Eye (tissue), 1 donor: ENCODE results near the gene CELF1.
A peak's percentile ranks its signal among the peaks of the same experiment; 100 is the strongest.

ENCODE experiments used
- DNase-seq: peaks from one replicate; pipeline ENCODE4 v3.0.0-alpha.2; 2015

Gene CELF1

DNA sequence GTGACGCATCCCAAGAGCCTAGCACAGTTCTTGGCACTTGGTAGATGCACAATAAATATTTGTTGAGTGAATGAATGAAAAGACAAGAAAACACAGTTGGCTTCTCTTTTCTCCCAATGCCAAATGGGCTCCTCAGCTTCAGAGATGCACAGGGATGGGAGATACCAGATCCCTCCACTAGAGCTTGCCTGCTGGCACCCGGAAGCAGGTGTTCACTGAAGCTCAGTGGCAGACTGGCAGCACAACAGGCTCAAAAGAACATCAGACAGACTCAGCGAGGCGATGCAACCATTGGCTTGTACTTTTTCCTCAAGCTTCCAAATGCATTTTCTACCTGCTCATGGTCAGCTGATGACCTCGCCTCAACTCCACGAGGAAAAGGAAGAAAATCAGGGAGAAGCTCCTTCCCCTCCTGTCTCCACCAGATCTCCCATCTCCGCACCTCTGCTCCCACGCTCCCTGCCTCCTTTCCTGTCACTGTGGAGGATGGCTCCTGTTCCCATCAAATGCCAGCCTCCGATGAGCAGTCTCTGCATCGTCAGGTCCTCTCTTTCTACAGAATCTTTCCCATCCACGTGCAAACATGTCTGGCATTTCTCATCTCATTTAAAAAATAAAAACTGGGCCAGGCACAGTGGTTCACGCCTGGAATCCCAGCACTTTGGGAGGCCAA lies 109.8 kb downstream of the CELF1 start:
- DNase-seq: no peak

DNA sequence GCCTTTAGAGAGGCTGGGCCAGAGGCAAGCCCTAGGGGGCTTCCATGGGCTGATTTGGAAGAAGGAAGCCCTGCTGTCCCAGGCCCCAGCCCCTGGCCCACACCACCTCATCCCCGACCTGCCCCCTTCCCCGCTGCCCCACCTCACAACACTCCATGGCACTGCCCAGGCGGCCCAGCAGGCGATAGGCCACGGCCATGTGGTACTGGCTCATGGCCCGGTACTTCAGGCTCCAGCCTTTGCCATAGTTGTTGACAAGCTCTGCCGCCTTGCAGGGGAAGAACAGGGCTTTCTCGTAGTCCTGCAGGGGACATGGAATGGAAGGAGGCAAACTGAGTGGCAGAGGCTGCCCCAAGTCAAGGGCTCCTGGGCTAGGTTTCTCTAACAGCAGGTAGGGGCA lies 110.4 kb downstream of the CELF1 start:
- no peak for DNase-seq

DNA sequence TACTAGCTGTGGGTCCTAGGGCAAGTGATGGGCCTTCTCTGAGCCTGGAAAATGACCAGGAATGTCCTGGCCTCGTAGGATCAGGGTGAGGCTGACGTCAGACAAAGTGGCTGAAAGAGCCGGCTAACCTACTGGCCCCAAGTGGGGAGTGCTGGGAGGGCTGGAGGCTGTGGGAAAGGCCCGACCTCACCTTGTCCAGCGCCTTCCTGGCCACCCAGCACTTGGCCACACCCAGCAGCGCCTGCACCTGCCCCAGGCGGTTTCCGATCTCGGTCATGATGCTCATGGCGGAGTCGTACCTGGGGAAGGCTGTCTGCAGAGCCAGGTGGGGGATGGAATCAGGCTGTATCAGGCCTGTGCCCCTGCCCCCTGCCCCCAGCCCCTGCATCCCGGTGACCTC lies 111.5 kb downstream of the CELF1 start:
- DNase-seq: no peak

DNA sequence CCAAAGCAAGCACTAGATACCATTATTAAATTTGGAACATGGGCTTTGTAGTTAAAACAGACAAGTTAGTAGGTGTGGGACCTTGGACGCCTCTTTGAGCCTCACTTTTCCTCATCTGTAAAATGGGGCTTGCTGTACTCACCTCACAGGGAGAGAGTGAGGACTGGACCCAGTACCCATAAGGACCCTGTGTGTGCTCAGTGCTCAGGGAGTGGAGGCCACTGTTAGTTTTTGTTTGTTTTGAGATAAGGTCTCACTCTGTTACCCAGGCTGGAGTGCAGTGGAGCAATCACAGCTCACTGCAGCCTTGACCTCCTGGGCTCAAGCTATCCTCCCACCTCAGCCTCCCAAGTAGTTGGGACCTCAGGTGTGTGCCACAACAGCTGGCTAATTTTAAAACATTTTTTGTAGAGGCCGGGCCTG lies 112.9 kb downstream of the CELF1 start:
- DNase-seq: no peak

DNA sequence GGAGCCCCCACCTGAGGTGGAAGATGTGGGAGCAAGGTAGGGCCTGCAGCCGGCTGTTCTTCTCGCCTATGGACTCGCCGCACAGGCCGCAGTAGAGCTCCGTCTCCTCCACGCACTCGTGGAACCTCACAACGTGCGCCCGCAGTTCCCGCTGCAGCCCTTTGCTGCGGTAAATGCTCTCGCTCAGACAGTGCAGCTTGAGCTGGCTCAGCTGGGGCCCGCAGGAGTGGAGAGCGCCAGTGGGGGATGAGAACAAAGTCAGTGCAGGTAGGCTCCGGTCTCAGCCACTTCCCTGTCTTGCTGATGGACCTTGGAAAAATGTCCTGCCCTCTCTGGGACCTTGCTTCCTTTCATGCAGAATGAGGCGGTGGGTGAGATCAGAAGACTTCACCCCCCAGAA lies 114.2 kb downstream of the CELF1 start:
- no peak for DNase-seq

DNA sequence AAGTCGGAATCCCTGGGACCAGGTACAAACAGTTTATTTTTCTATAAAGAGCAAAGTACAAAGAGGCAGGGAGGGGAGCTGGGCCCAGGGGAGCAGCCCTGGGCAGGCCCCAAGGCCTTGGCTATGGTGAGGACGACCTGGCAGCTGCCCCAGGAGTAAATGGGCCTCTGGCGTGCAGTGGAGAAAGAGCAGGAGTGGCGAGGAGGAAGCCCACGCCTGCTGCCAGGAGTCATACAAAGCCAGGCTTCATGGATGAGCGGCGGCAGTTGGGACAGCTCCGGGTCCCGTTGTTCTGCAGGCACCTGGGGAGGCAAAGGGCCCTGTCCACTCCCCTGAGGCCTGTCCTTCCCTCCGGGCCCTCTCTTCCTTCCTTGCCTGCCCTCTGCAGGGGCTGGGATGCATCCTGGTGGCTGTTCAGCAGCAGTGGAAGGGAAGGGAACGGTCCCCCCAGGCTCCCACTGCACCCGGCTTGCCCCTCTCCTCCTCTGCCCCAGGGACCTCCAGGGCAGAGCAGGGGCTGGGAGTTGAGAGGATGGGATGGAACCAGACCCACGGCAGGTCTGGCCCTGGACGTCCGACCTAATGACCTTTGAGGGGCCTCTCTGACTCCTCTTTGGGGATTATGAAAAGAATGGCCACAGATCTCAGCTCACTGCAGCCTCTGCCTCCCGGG lies 115.0 kb downstream of the CELF1 start:
- DNase-seq: no peak

DNA sequence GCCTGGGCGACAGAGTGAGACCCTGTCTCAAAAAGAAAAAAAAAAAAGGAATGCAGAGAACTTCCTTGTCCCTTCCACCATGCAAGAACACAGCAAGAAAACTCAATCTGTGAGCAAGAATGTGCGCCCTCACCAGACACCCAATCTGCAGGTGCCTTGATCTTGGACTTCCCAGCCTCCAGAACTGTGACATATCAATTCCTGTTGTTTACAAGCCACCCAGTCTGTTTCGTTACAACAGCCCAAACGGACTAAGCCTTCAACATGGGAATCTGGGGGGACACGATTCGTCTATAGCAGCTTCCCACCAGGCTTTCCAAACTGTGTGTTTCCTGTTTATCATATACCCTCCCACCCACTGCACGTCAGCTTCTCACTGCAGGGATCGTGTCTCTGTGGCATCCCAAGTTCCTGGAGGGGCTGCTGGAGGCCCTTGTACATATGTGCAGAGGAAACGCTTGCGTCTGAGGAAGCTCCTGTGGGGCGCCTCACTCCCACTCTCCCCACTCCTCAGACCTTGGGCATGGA lies 115.7 kb downstream of the CELF1 start:
- no peak for DNase-seq

DNA sequence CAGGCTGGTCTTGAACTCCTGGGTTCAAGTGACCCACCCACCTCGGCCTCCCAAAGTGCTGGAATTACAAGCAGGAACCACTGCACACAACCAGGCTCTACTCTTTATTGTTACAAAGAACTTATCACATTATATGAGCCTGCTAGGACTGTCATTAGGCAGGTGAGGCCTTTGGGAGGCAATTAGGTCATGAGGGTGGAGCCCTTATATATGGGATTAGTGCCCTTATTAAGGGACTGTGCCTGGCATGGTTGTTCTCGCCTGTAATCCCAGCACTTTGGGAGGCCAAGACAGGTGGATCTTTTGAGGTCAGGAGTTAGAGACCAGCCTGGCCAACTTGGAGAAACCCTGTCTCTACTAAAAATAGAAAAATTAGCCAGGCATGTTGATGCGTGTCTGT lies 116.2 kb downstream of the CELF1 start:
- DNase-seq: no peak

DNA sequence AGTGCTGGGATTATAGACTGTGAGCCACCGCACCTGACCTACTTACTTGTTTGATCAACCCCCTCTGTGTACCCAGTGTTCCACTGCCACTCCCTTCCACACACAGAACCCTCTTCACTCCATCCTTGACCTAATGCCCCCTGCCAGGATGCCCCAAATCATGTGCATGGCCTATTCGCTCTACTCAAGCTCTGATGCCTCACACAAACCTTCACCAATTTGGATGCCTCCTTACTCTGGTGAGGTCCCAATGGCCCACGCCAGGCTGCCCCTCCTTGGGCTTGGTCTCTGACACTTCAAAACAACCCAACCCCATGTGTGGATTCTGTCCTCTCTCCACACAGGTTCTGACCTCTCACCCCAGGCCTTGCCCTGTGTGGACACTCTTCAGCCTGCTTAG lies 117.2 kb downstream of the CELF1 start:
- no peak for DNase-seq

DNA sequence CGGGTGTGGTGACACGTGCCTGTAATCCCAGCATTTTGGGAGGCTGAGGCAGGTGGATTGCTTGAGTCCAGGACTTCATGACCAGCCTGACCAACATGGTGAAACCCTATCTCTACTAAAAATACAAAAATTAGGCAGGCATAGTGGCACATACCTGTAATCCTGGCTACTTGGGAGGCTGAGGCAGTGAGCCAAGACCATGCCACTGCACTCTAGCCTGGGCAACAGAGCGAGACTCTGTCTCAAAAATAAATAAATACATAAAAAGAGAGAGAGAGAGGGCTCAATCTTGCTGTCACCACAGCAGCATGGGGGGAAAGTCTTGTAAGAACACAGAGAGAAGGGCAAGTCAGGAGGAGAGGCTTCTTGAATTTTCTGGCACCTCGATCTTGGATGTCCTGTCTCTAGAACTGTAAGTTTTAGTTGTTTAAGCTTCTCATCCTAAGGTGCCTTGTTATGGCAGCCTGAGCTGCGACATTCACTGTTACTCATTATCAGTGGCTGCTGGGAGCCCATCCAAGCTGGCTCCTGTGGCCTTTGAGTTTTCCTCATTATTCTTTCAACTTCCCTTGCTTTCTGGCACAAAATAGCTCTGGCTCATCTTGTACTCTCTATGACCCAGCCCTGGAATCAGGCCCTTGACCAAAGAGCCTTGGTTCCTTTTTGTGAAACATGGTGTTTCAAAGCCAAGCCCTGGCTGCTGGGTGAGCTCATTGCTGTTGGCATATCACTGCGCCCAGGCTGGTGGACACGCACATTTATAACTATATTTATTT lies 118.7 kb downstream of the CELF1 start:
- no peak for DNase-seq

DNA sequence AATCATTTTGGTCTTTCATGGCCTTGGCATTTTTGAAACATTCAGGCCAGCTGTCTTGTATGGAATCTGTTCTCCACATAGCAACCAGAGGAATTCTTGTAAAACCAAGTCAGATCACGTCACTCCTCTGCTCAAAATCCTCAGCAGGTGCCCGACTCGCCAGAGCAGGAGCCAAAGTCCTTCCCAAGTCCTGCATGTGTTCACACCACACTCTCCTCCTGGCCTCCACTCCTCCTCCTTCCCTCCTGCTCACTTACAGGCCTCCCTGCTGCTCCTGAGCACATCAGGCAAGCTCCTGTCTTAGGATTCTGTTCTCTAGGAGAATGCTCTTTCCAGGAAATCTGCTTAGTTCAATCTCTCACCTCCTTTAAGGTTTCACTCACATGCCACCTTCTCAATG lies 119.8 kb downstream of the CELF1 start:
- DNase-seq: no peak

DNA sequence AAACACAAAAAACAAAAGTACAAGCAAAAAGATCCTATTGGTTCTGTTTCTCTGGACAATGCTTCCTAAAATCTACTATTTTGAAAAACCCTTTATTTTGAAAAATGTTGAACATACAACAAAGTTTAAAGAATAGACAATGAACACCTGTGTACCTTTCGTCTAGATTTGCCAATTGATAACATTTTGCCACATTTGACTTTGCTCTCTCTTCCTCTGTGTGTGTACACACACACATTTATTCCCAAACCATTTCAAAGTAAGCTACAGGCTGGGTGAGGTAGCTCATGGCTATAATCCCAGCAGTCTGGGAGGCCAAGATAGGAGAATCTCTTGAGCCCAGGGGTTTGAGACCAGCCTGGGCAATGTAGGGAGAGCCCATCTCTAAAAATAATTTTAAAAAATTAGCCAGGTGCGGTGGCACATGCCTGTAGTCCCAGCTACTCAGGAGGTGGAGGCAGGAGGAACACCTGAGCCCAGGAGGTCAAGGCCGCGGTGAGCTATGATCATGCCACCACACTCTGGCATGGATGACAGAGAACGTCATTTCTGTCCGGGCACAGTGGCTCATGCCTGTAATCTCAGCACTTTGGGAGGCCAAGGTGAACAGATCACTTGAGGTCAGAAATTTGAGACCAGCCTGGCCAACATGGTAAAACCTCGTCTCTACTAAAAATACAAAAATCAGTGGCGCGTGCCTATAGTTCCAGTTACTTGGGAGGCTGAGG lies 121.4 kb downstream of the CELF1 start:
- DNase-seq: no peak

DNA sequence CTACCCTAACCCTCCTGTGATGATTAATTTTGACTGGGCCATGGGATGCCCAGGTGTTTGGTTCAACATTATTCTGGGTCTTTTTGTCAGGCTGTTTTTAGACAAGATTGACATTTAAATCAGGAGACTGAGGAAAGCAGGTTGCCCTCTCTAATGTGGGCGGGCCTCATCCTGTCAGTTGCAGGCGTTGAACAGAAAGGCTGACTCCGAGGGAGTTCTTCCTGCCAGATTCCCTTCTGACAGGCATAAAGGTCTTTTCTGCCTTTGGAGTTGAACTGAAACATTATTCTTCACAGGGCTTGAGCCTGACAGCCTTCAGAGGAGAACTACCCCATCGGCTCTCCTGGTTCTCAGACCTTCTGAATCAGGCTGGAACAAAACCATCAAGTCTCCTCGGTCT lies 122.4 kb downstream of the CELF1 start:
- DNase-seq: no peak

DNA sequence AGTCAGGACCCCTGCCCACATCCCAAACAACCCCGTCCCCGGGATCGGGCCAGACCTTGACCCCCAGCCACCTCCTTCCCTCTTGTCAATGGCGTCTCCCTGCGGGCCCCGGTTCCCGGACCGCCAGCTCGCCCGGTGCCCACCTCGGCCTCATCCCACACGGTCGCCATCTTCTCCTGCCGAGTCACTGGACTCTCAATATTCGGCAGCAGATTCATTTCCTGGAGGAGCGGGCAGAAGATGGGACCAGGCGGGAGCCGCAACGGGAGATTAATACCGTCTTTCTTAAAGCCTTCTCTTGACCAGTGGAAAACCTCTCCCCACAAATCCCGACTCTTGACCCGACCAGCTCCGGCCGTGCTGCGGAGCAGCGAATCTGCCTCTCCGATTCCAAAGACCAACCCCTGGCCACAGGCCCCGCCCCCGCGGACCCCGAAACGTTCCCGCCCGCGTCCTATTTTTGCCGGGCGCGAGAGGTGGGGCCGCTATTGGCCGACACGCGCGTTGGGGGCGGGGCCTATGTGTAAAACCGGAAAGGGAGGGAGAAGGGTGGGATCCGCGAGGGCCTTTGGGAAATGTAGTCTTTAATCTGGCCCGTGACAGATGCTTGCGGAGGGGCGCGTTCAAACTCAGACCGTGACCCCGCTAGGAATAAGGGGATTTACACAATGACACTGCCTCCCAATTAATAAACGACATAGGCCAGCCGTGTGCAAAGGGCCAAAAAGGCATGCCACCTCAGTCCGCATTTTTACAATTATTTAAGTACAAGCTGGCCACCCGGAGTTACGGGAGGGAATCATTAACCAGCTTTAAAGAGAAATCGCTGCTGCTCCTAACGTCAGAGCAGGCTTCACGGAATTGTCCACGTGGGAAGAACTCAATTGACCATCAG lies 126.6 kb downstream of the CELF1 start, which contains the start of gene PSMC3:
PSMC3 (minus strand) TSS at position 378 of the 895 bp plus-strand sequence; CDS start at position 218, 160 bp downstream.
- peak; percentile 99 for DNase-seq

DNA sequence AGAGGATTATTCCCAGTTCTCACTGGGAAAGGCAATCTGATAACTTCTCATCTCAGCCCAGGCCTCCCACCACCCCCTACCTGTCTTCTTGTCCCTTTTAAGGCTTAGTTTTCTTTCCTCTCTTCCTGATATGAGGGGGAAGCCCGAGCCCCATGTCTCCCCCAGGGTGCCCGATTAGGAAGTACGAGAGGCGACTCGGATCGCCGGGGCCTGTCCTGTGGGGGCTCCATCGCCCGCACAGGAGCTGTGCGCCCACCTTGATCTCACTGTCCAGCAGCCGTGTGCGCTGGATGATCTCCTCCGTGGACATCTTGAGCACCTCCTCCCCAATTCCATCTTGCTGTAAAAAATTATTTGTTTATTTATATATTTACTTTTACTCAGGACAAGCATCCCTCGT lies 127.3 kb downstream of the CELF1 start:
- no peak for DNase-seq

DNA sequence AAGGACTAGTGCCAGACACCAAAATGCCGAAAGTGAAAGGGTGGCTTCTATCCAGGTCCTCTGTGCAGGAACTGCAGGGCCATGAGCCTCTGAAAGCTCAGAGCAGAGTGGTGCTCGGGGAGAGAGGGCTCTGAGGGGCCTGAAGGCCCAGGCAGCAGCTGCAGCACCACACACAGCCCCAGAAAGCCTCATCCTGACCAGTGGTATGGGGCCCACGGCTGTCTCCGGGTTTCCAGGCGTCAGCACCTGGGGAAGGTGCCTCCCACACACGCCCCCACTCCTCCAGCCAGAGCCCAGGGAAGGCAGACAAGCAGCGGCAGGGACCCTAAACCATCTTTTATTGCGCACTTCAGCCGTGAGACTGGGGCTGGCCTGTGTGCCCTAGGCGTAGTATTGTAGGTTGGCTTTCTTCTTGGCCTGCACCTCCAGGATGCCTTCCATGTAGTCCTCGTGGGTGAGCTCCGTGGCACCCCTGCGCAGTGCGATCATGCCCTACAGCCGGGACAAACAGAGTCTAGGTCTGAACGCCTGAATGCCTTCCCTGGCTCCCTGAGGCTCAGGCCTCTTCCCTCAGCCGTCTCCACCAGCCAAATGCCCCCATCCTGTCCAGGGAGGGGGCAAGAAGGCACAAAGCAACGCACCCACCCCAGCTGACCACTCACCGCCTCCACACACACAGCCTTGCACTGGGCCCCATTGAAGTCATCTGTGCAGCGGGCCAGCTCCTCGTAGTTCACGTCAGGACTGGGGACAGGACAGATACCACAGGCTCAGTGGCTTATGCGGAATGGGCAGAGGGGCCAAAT lies 134.3 kb downstream of the CELF1 start:
- DNase-seq: no peak

DNA sequence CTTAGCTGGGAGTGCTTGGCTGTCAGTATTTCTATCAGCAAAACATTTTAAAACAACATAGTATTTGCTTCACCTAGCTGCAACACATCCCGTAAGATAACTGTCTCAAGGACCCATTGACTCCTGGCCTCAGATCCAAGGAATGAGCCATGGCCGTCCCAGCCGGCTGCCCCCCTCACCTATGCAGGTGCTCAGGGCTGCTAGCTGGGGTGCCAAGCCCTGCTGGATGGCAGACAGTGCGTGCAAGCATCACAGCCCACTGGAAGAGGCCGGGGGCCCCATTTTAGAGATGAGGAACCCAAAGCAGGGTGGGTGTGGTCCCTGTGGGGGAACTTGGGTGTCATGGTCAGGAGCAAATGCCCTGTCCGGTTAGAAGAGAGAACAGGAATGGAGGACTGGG lies 135.2 kb downstream of the CELF1 start:
- no peak for DNase-seq

DNA sequence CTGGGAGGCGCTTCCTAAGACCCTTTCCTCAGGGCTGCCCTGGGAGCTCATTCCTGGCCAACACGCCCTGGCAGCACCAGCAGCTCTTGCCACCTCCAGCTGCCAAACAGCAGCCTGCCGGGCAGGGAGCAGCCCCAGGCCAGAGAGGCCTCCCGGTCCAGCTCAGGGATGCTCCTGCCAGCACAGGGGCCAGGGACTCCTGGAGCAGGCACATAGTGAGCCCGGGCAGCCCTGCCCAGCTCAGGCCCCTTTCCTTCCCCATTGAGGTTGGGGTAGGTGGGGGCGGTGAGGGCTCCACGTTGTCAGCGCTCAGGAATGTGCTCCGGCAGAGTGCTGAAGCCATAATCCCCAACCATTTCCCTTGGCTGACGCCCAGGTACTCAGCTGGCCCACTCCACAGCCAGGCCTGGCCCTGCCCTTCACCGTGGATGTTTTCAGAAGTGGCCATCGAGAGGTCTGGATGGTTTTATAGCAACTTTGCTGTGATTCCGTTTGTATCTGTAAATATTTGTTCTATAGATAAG lies 136.9 kb downstream of the CELF1 start:
- DNase-seq: peak; percentile 82
